A673 (cell line): ENCODE data around the gene SLC5A6. TPM values are rescaled to one million over a fixed set of nuclear protein-coding genes. Genes with fewer than 3 reads are reported as not detected.

Source experiments
- BruUV-seq: library from RNA; stranded (reverse); fragments of 400-500 nt; replicated peaks from 2 replicates; lab custom pipeline; 2021; lab: Mats Ljungman, UMichigan
- CTCF ChIA-PET: fragments of 300-600 bp; sonication (Branson Sonifier 250); formaldehyde crosslinking; loops from one replicate; lab custom pipeline; 2022; ENCODE audit warnings: antibody characterized with exemption; lab: Charles Lee
- POLR2A ChIA-PET: fragments of 300-600 bp; sonication (Branson Sonifier 250); formaldehyde crosslinking; loops from one replicate; lab custom pipeline; 2022; ENCODE audit warnings: antibody characterized with exemption; ENCODE audit not compliant: low non-redundant PET; lab: Charles Lee
- DNase-seq: peaks from one replicate; pipeline ENCODE4 v3.0.0-alpha.2; 2015; ENCODE audit warnings: low spot score
- H3K27ac ChIP-seq: fragments of 200-600 bp; sonication (generic); 2 replicates; pipeline ENCODE4 v1.5.1; 2016; ENCODE audit warnings: mixed run types, low read depth, mild to moderate bottlenecking, mixed read lengths, antibody characterized with exemption, low read length; ENCODE audit not compliant: poor library complexity, severe bottlenecking
- H3K27me3 ChIP-seq: fragments of 200-600 bp; sonication (generic); replicated peaks from 2 replicates; pipeline ENCODE4 v1.6.1; 2017; ENCODE audit warnings: mixed run types, low read depth, mild to moderate bottlenecking, mixed read lengths, antibody characterized with exemption, low read length; ENCODE audit not compliant: insufficient read depth, poor library complexity
- H3K36me3 ChIP-seq: fragments of 200-600 bp; sonication (generic); 2 replicates; pipeline ENCODE4 v1.6.1; 2016; ENCODE audit warnings: mixed run types, mild to moderate bottlenecking, mixed read lengths, antibody characterized with exemption, low read length; ENCODE audit not compliant: insufficient read depth, poor library complexity, severe bottlenecking
- H3K4me1 ChIP-seq: fragments of 200-600 bp; sonication (generic); 2 replicates; pipeline ENCODE4 v1.6.1; 2017; ENCODE audit warnings: mixed run types, mild to moderate bottlenecking, mixed read lengths, antibody characterized with exemption, low read length; ENCODE audit not compliant: insufficient read depth, poor library complexity, severe bottlenecking
- H3K4me3 ChIP-seq: fragments of 200-600 bp; sonication (generic); 2 replicates; pipeline ENCODE4 v1.5.1; 2016; ENCODE audit warnings: low read depth, mixed run types, mild to moderate bottlenecking, mixed read lengths, low read length; ENCODE audit not compliant: poor library complexity, severe bottlenecking
- H3K9me3 ChIP-seq: fragments of 200-600 bp; sonication (generic); 2 replicates; pipeline ENCODE4 v1.6.1; 2016; ENCODE audit warnings: mixed run types, low read depth, mild to moderate bottlenecking, mixed read lengths, antibody characterized with exemption, low read length; ENCODE audit not compliant: poor library complexity, severe bottlenecking
- CTCF ChIP-seq: fragments of 300-800, 200-600 bp; sonication (generic); conservative IDR thresholded peaks from 2 replicates; pipeline ENCODE4 v1.5.1; 2017; ENCODE audit warnings: low read depth, mild to moderate bottlenecking, antibody characterized with exemption, low read length, moderate library complexity, mixed read lengths
- EZH2 ChIP-seq: fragments of 200-600 bp; sonication (generic); IDR thresholded peaks from 2 replicates; pipeline ENCODE4 v1.6.1; 2017; ENCODE audit warnings: borderline replicate concordance, low read depth, mild to moderate bottlenecking, mixed read lengths, antibody characterized with exemption, low read length; ENCODE audit not compliant: poor library complexity, severe bottlenecking
- intact Hi-C: fragments of 100-400 bp; cut with micrococcal nuclease; formaldehyde crosslinking; loops from one replicate; pipeline ENCODE4 v1.10.0; 2022; ENCODE audit not compliant: unreplicated experiment
- total RNA-seq: library from RNA; stranded (reverse); gene quantifications from 2 replicates; pipeline ENCODE4 v1.2.3, GENCODE V29; 2021

Gene SLC5A6
- total RNA-seq, 1 experiment from 2014 or later: 515 TPM

DNA sequence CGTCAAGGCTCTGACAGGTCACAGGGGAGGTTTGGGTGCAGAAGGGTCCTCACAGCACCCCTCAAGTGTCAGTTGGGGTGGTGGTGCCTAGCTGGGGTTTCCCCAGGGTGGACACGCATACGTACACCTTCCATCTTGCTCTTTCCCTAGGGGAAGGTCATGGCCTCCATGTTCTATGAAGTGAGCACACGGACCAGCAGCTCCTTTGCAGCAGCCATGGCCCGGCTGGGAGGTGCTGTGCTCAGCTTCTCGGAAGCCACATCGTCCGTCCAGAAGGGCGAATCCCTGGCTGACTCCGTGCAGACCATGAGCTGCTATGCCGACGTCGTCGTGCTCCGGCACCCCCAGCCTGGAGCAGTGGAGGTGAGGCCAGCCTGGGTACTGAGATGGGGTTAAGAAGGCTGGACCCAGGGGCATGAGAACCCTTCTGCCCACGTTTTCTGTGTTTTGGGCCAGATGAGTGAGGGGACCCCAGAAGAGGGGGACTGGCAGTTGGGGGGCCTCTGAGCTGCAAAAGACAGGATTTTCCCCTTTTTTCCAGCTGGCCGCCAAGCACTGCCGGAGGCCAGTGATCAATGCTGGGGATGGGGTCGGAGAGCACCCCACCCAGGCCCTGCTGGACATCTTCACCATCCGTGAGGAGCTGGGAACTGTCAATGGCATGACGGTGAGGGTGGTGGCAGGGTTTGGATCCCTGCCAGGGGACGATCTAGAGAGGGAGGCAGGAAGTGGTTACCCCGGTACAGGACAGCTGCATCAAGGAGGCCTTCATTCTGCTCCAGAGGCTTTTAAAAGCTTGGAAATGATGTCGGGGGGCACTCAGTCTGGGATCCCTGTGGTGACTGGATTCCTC lies 29.9 kb upstream of the SLC5A6 start:
- CTCF ChIA-PET: no interaction called here
- H3K9me3 ChIP-seq: no peaks in the 10 kb centered on the region
- no peak overlapping the region for H3K4me3 ChIP-seq
- no peak overlapping the region for H3K27ac ChIP-seq
- peaks cover 77% of the 10 kb centered on the region for H3K36me3 ChIP-seq
- POLR2A ChIA-PET: no interaction called here
- H3K4me1 ChIP-seq: no peaks in the 10 kb centered on the region
- BruUV-seq: no TSS peak
- H3K27me3 ChIP-seq: no peaks in the 10 kb centered on the region
- no peak for DNase-seq
- intact Hi-C loops: no loop called here
- TF ChIP-seq EZH2 (no peak), CTCF (no peak)

DNA sequence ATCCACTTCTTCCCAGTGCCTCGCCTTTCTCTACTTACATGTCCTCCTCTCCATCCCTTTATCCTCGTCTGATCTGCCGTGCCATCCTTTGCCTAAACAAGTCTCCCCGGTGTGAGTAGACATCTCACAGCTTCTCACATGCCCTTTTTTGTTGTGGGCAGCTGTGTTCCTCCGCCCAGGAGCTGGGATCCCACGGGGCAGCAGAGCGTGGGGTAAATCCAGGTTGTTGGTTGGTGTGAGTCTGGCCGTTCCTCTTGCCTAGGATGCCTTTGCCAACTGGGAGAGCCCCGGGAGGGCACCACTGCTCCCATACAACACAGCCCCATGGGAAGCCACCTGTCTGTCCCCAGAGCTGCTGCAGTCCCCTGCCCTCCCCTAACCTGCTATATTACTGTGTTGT lies 28.3 kb upstream of the SLC5A6 start:
- CTCF ChIA-PET: no interaction called here
- Histone ChIP-seq H3K27me3 (no peaks in the 10 kb centered on the region), H3K36me3 (peaks cover 93% of the 10 kb centered on the region), H3K4me1 (no peaks in the 10 kb centered on the region), H3K9me3 (no peaks in the 10 kb centered on the region), H3K27ac (no peak overlapping the region), H3K4me3 (no peak overlapping the region)
- TF ChIP-seq CTCF: no peak
- TF ChIP-seq EZH2: no peak
- intact Hi-C loops: no loop called here
- no peak for DNase-seq
- POLR2A ChIA-PET: no interaction called here
- no TSS peak for BruUV-seq

GRCh38 chr2:27238976-27239375 lies 26.9 kb upstream of the SLC5A6 start:
- TF ChIP-seq EZH2 (no peak), CTCF (no peak)
- ChIA-PET POLR2A (no interaction called here), CTCF (no interaction called here)
- H3K9me3 ChIP-seq: no peaks in the 10 kb centered on the region
- intact Hi-C loops: no loop called here
- peaks cover 100% of the 10 kb centered on the region for H3K36me3 ChIP-seq
- no peaks in the 10 kb centered on the region for H3K4me1 ChIP-seq
- H3K4me3 ChIP-seq: no peak overlapping the region
- H3K27me3 ChIP-seq: no peaks in the 10 kb centered on the region
- no TSS peak for BruUV-seq
- no peak for DNase-seq
- H3K27ac ChIP-seq: no peak overlapping the region
